GM23338 (cell line): Measurements from ENCODE around the gene HOATZ.

Experiments used
- CREB1 ChIP-seq: fragments of 250-450 bp; sonication (Bioruptor Pico); IDR thresholded peaks from 2 replicates; pipeline ENCODE4 v1.5.0; 2020; ENCODE audit warnings: low read depth, mild to moderate bottlenecking, moderate library complexity
- CTCF ChIP-seq, 2 experiments: fragments of 200-600 bp in 1 of 2; sonication (generic) in 1 of 2; conservative IDR thresholded peaks; 2 replicates each; pipeline versions ENCODE4 v1.5.1 to v1.6.1; 2016 to 2017; ENCODE audit warnings: antibody characterized with exemption in 2 of 2, low read depth in 2 of 2, mild to moderate bottlenecking in 2 of 2, moderate library complexity in 1 of 2
- EZH2 ChIP-seq: fragments of 200-600 bp; sonication (generic); IDR thresholded peaks from one replicate; pipeline ENCODE4 v1.8.0; 2017; ENCODE audit warnings: antibody characterized with exemption, mild to moderate bottlenecking, low read depth; ENCODE audit not compliant: unreplicated experiment
- EZH2phosphoT487 ChIP-seq: fragments of 200-600 bp; sonication (generic); IDR thresholded peaks from one replicate; pipeline ENCODE4 v1.8.1; 2018; ENCODE audit warnings: antibody characterized with exemption; ENCODE audit not compliant: unreplicated experiment
- JUNB ChIP-seq: IDR thresholded peaks from one replicate; pipeline ENCODE4 v1.6.1; 2016; ENCODE audit warnings: antibody characterized with exemption; ENCODE audit not compliant: unreplicated experiment
- POLR2AphosphoS5 ChIP-seq: IDR thresholded peaks from 2 replicates; pipeline ENCODE4 v1.6.1; 2016; ENCODE audit warnings: antibody characterized with exemption, low read depth
- REST ChIP-seq: IDR thresholded peaks from one replicate; pipeline ENCODE4 v1.6.1; 2018; ENCODE audit warnings: antibody characterized with exemption; ENCODE audit not compliant: unreplicated experiment
- STAT1 ChIP-seq: IDR thresholded peaks from one replicate; pipeline ENCODE4 v1.6.1; 2016; ENCODE audit warnings: antibody characterized with exemption; ENCODE audit not compliant: unreplicated experiment
- ZNF114 ChIP-seq: fragments of 250-450 bp; sonication (Bioruptor Pico); IDR thresholded peaks from 2 replicates; pipeline ENCODE4 v1.5.0; 2020; ENCODE audit warnings: mild to moderate bottlenecking, moderate library complexity
- ZNF331 ChIP-seq: fragments of 250-450 bp; sonication (Bioruptor Pico); IDR thresholded peaks from 2 replicates; pipeline ENCODE4 v1.5.0; 2020; ENCODE audit warnings: low read depth, mild to moderate bottlenecking, moderate library complexity
- ZNF462 ChIP-seq: fragments of 250-450 bp; sonication (Bioruptor Pico); IDR thresholded peaks from 2 replicates; pipeline ENCODE4 v1.5.0; 2020; ENCODE audit warnings: mild to moderate bottlenecking, moderate library complexity

GRCh38 chr11:111585371-111585770 is 70.8 kb downstream of the HOATZ start:
- TF ChIP-seq POLR2AphosphoS5 (no peak), CTCF (conservative IDR thresholded peaks at IDR 0.05; ENCODE audit: low read depth in 2 of 2) (no peak), CREB1 (CRISPR knock-in tag) (no peak), EZH2 (no peak), EZH2phosphoT487 (no peak), REST (no peak), STAT1 (no peak), ZNF114 (CRISPR knock-in tag) (no peak), ZNF331 (CRISPR knock-in tag) (no peak), ZNF462 (no peak), JUNB (no peak)
